SU-DHL-6 (cell line): ENCODE data around the gene NUP98.

Experiments used
- H2AFZ ChIP-seq: fragments of 200-600 bp; sonication (generic); 2 replicates; pipeline ENCODE4 v1.6.1; 2014; ENCODE audit warnings: low read depth, mild to moderate bottlenecking, moderate library complexity, mixed read lengths, antibody characterized with exemption, low read length; ENCODE audit not compliant: severe bottlenecking
- H3F3A ChIP-seq: fragments of 200-600 bp; shearing (Covaris generic); 2 replicates; pipeline ENCODE4 v1.6.0; 2016; ENCODE audit warnings: antibody characterized with exemption, mild to moderate bottlenecking; ENCODE audit not compliant: insufficient read depth
- H3K27ac ChIP-seq: fragments of 200-600 bp; sonication (generic); 2 replicates; pipeline ENCODE4 v1.5.1; 2016; ENCODE audit warnings: low read depth, mild to moderate bottlenecking, low read length, moderate library complexity, mixed read lengths
- H3K27me3 ChIP-seq: fragments of 200-600 bp; sonication (generic), shearing (Covaris generic); 2 replicates; pipeline ENCODE4 v1.6.0; 2014; ENCODE audit warnings: mild to moderate bottlenecking, low read length
- H3K36me3 ChIP-seq: fragments of 200-600 bp; sonication (generic); 2 replicates; pipeline ENCODE4 v1.6.1; 2014; ENCODE audit warnings: mild to moderate bottlenecking, low read length, mixed read lengths
- H3K4me2 ChIP-seq: fragments of 300-600, 200-600 bp; shearing (Covaris generic), sonication (generic); 2 replicates; pipeline ENCODE4 v1.6.0; 2014; ENCODE audit warnings: low read length, low read depth, mild to moderate bottlenecking; ENCODE audit not compliant: poor library complexity, severe bottlenecking
- H3K4me3 ChIP-seq: fragments of 200-600 bp; sonication (generic); 2 replicates; pipeline ENCODE4 v1.5.1; 2014; ENCODE audit warnings: antibody characterized with exemption, low read length, mild to moderate bottlenecking, mixed read lengths; ENCODE audit not compliant: insufficient read depth, poor library complexity, severe bottlenecking
- H3K79me2 ChIP-seq: fragments of 200-600 bp; sonication (generic); 2 replicates; pipeline ENCODE4 v1.6.1; 2014; ENCODE audit warnings: mild to moderate bottlenecking, low read length, moderate library complexity; ENCODE audit not compliant: insufficient read depth
- H3K9ac ChIP-seq: fragments of 200-600 bp; sonication (generic); 2 replicates; pipeline ENCODE4 v1.7.0; 2014; ENCODE audit warnings: mild to moderate bottlenecking, low read length
- H3K9me2 ChIP-seq: fragments of 200-600 bp; sonication (generic); replicated peaks from 2 replicates; pipeline ENCODE4 v1.6.1; 2014; ENCODE audit warnings: low read length; ENCODE audit not compliant: insufficient read depth
- H3K9me3 ChIP-seq: fragments of 200-600 bp; sonication (generic); 2 replicates; pipeline ENCODE4 v1.6.1; 2014; ENCODE audit warnings: low read length, mixed read lengths; ENCODE audit not compliant: insufficient read depth
- H4K20me1 ChIP-seq: fragments of 200-600 bp; sonication (generic); 2 replicates; pipeline ENCODE4 v1.6.1; 2014; ENCODE audit warnings: low read depth, mild to moderate bottlenecking, antibody characterized with exemption, low read length, moderate library complexity, mixed read lengths
- CTCF ChIP-seq: fragments of 200-600 bp; sonication (generic); IDR thresholded peaks from one replicate; pipeline ENCODE4 v1.5.1; 2017; ENCODE audit warnings: antibody characterized with exemption, mild to moderate bottlenecking, low read length, moderate library complexity; ENCODE audit not compliant: insufficient read depth, poor library complexity, severe bottlenecking
- EZH2phosphoT487 ChIP-seq: fragments of 200-600 bp; sonication (generic), shearing (Covaris generic); conservative IDR thresholded peaks from 2 replicates; pipeline ENCODE4 v1.6.1; 2018; ENCODE audit warnings: mild to moderate bottlenecking, antibody characterized with exemption, low read length, moderate library complexity, mixed read lengths

NUP98 gene

GRCh38 chr11:3834349-3834663 lies 37.0 kb upstream of the NUP98 start:
- no peak overlapping the region for H3K9ac ChIP-seq
- H3K27me3 ChIP-seq: no peaks in the 10 kb centered on the region
- peaks cover 94% of the 10 kb centered on the region for H3K79me2 ChIP-seq
- no peaks in the 10 kb centered on the region; the same call in 1 of the 2 replicates for H4K20me1 ChIP-seq
- H3K36me3 ChIP-seq: 0 out of 2 replicates have a peak, but pooled peaks cover 2% of the 10 kb centered on the region
- H3K9me3 ChIP-seq: no peaks in the 10 kb centered on the region
- no peak overlapping the region for H3K4me2 ChIP-seq
- no peak overlapping the region for H3K4me3 ChIP-seq
- no peak overlapping the region for H3K27ac ChIP-seq
- no peaks in the 10 kb centered on the region; the same call in 1 of the 2 replicates for H3F3A ChIP-seq
- H3K9me2 ChIP-seq: no peaks in the 10 kb centered on the region
- TF ChIP-seq CTCF: no peak
- TF ChIP-seq EZH2phosphoT487: no peak
- H2AFZ ChIP-seq: no peak overlapping the region

DNA sequence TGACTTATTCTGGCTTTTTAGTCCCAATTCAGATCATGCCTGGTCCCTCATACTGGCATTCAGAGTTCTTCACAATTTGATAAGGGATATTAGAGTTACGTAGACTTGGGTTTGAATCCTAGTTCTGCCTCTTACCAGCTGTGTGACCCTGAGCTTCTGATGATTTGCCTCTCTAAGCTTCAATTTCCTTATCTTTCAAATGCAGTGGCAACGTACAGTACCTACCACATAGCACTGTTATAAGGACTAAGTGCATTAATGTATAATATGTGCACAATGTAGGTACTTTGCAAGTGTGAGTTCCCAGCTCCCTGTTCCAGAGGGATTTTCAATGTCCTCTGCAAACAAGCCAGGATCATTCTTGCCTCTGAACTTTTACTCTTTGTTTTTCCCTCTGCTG lies 36.1 kb upstream of the NUP98 start:
- no peaks in the 10 kb centered on the region for H3K27me3 ChIP-seq
- peaks cover 86% of the 10 kb centered on the region for H3K79me2 ChIP-seq
- H3K4me3 ChIP-seq: no peak overlapping the region
- H2AFZ ChIP-seq: no peak overlapping the region
- no peak overlapping the region for H3K9ac ChIP-seq
- no peak overlapping the region for H3K4me2 ChIP-seq
- H4K20me1 ChIP-seq: no peaks in the 10 kb centered on the region
- H3K9me2 ChIP-seq: no peaks in the 10 kb centered on the region
- 0 out of 2 replicates have a peak, but pooled peaks cover 2% of the 10 kb centered on the region for H3K36me3 ChIP-seq
- H3K27ac ChIP-seq: no peak overlapping the region
- no peaks in the 10 kb centered on the region for H3K9me3 ChIP-seq
- TF ChIP-seq EZH2phosphoT487 (no peak), CTCF (no peak)
- H3F3A ChIP-seq: no peaks in the 10 kb centered on the region; the same call in 1 of the 2 replicates

GRCh38 chr11:3832816-3833215 lies 35.5 kb upstream of the NUP98 start:
- Histone ChIP-seq H3K27ac (no peak overlapping the region), H4K20me1 (no peaks in the 10 kb centered on the region), H3K9ac (no peak overlapping the region), H3K4me2 (no peak overlapping the region), H3F3A (no peaks in the 10 kb centered on the region; the same call in 1 of the 2 replicates), H3K36me3 (0 out of 2 replicates have a peak, but pooled peaks cover 2% of the 10 kb centered on the region), H3K4me3 (no peak overlapping the region), H2AFZ (no peak overlapping the region), H3K79me2 (peaks cover 79% of the 10 kb centered on the region), H3K9me2 (no peaks in the 10 kb centered on the region), H3K9me3 (no peaks in the 10 kb centered on the region), H3K27me3 (no peaks in the 10 kb centered on the region)
- no peak for TF ChIP-seq CTCF
- no peak for TF ChIP-seq EZH2phosphoT487
